NK-92 (cell line): ENCODE data around the gene RECQL5.

ENCODE experiments used
- DNase-seq: peaks from one replicate; lab custom pipeline; 2025; ENCODE audit not compliant: unreplicated experiment; lab: John Stamatoyannopoulos, UW

Gene RECQL5

GRCh38 chr17:75634754-75635609 is 32.0 kb downstream of the RECQL5 start:
- no peak for DNase-seq

DNA sequence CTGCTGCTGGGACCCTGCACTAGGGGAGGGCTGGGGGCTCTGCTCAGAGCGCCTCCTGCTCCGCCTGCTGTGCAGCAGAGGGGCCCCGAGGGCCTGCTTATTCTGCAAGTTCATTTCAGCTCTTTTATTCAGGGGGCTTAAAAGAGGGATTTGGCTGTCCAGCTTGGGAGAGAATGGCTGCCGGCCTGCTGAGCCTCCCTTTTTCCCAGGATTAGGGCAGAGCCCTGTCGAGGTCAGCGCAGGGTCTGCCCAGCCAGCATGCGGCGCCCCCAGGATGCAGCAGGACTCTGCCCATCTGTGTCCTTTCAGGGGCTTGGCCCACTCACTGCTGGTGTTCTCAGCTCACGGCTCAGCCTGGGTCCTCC is 32.6 kb downstream of the RECQL5 start:
- no peak for DNase-seq

GRCh38 chr17:75633486-75634375 is 33.2 kb downstream of the RECQL5 start:
- no peak for DNase-seq

GRCh38 chr17:75632863-75633485 is 34.0 kb downstream of the RECQL5 start, which contains the start of gene SMIM5:
TSS of gene SMIM5 (plus strand) at chr17:75633434. CDS start at chr17:75640202, 6,768 bp downstream.
- DNase-seq = no peak

GRCh38 chr17:75632428-75632827 is 34.5 kb downstream of the RECQL5 start:
- no peak for DNase-seq

DNA sequence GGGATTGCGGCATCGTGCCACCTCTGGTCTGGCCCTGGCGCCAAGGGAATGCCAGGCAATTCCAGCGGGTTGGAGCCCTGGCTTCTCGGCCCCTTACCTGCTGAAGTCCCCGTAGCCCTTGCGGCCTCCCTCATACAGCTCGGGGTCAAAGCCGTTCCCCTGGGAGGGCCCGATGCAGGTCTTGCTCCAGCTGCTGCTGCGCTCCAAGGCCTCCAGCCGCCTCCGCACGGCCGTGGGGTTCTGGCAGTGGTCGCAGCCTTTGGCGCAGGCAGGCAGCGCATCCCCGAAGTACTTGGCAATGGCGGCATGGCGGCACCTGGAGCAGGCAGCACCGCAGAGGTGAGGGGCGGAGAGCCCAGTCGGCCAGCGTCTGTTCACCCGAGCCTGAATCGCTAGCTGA is 35.6 kb downstream of the RECQL5 start:
- DNase-seq = no peak

GRCh38 chr17:75630071-75630917 is 36.7 kb downstream of the RECQL5 start:
- no peak for DNase-seq

- no peak for DNase-seq
Observed at GRCh38 chr17:75629157-75629556, 37.8 kb downstream of the RECQL5 start.

- no peak for DNase-seq
Observed at GRCh38 chr17:75628425-75628824, 38.5 kb downstream of the RECQL5 start.

- DNase-seq = no peak
Observed at GRCh38 chr17:75627094-75627493, 39.9 kb downstream of the RECQL5 start.

DNA sequence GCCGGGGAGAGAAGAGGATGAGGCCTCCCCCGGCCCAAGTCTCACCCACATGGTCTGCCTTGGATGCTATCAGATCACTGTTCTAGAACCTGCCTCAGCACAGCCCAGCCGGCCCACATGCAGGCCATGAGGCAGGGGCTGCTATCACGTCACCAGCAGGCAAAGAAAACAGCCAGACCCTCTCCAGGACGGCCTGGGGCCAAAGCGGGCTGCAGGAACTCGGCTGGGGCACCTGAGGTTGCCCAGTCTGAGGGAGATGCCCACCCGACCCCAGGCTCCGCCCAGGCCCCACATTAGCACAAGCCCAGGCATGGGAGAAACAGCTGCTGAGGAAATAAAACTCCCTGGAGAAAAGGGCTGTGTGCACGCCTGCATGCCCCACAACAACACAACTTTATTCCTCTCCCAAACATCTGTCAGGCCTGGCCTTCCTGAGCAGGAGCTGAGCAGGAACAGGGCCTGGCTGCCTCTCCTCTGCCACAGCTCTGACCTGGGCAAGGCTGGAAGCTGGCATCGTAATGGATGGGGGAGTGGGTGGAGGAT is 40.4 kb downstream of the RECQL5 start:
- no peak for DNase-seq

- no peak for DNase-seq
Observed at GRCh38 chr17:75625813-75626486, 41.0 kb downstream of the RECQL5 start.

- DNase-seq = no peak
Observed at GRCh38 chr17:75624714-75625345, 42.1 kb downstream of the RECQL5 start.

GRCh38 chr17:75624021-75624420 is 42.9 kb downstream of the RECQL5 start:
- DNase-seq = no peak

DNA sequence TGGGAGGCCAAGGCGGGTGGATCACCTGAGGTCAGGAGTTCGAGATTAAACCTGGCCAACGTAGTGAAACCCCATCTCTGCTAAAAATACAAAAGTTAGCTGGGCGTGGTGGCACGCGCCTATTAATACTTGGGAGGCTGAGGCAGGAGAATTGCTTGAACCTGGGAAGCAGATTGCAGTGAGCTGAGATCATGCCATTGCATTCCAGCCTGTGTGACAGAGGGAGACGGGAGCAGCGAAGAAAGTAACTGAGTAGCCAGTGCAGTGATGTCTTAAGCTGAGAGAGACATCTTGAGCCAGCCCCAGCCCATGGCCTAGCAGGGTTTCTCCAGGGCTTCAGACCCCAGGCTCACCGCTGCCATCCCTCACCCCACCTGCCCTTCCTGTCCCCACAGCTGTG is 43.6 kb downstream of the RECQL5 start:
- no peak for DNase-seq

DNA sequence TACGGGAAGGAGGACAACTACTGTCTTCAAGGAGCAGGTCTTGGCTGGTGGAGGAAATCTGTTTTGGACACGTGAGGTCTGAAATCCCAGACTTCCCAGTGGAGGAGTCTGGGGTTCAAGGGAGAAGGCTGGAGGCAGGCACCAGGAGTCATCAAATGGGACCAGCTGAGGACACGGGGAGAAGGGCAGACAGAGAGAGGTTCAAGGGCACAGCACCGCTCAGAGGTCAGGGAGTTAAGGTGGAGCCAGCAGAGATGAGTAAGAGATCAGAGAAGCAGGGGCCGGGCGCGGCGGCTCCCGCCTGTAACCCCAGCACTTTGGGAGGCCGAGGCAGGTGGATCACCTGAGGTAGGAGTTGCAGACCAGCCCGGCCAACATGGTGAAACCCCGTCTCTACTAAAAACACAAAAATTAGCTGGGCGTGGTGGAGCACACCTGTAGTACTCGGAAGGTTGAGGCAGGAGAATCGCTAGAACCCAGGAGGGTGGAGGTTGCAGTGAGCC is 44.1 kb downstream of the RECQL5 start:
- no peak for DNase-seq

GRCh38 chr17:75622076-75622475 is 44.9 kb downstream of the RECQL5 start:
- no peak for DNase-seq

DNA sequence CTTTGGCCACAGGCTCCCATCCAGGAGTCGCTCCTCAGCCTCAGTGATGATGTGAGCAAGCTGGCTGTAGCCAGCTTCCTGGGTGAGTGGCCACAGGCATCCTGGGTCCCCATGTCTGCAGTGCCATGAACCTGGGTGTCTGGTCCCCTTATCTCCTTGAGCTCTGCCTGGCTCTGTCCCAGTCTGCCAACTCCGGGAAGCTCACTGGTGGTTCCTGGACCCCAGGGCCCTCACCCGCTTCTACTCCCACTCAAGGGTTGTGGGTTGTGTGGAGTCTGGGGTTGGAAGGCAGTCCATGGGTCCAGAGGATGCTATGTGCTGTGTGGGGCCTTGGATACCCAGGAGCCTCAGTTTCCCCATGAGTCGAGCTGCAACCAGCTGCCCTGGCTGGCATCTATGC is 45.5 kb downstream of the RECQL5 start:
- no peak for DNase-seq
